Tibial artery (tissue), 4 donors: ENCODE measurements around the gene GALNT1.

Source experiments
- DNase-seq, 2 donors: peaks; one replicate each; pipeline ENCODE4 v3.0.0-alpha.2; 2019
- H3K27ac ChIP-seq, 2 donors: fragments of 200-600 bp; sonication (generic) in 1 of 2; 1 replicate in 1 of 2; 2 replicates in 1 of 2; pipeline ENCODE4 v1.5.1; 2018 to 2019; ENCODE audit warnings: mild to moderate bottlenecking in 1 of 2
- H3K27me3 ChIP-seq, 2 donors: fragments of 200-600 bp; sonication (generic) in 1 of 2; one replicate each; pipeline versions ENCODE4 v1.5.1 to v1.6.0; 2016 to 2019
- H3K36me3 ChIP-seq, 3 donors: fragments of 200-600 bp; sonication (generic) in 2 of 3; one replicate each; pipeline ENCODE4 v1.5.1; 2016 to 2019; ENCODE audit warnings: mild to moderate bottlenecking in 2 of 3
- H3K4me1 ChIP-seq, 4 donors: fragments of 200-600 bp; sonication (generic) in 2 of 4; 1 replicate in 3 of 4; 2 replicates in 1 of 4; pipeline ENCODE4 v1.5.1; 2016 to 2019
- H3K4me3 ChIP-seq, 2 donors: fragments of 200-600 bp; sonication (generic) in 1 of 2; 1 replicate in 1 of 2; 2 replicates in 1 of 2; pipeline ENCODE4 v1.5.1; 2018 to 2019; ENCODE audit warnings: mild to moderate bottlenecking in 2 of 2
- H3K9me3 ChIP-seq, 3 donors: fragments of 200-600 bp; sonication (generic) in 1 of 3; one replicate each; pipeline ENCODE4 v1.5.1; 2016 to 2019
- CTCF ChIP-seq, 2 experiments: fragments of 200-600 bp in 1 of 2; fragments of 450-650 bp in 1 of 2; IDR thresholded peaks; one replicate each; pipeline ENCODE4 v1.5.1; 2017 to 2019; ENCODE audit warnings: antibody characterized with exemption in 2 of 2, mild to moderate bottlenecking in 1 of 2, moderate library complexity in 1 of 2
- intact Hi-C: fragments of 100-400 bp; cut with DNase I; formaldehyde crosslinking; loops from one replicate; pipeline ENCODE4 v1.15.0; 2023; ENCODE audit warnings: low total_unique reads

Gene GALNT1

GRCh38 chr18:35653392-35654135, 72.0 kb downstream of the GALNT1 start:
- Histone ChIP-seq H3K27me3 (no peaks in the 10 kb centered on the region), H3K9me3 (peaks cover 0 to 8% (median 2%) of the 10 kb centered on the region in 3 donors), H3K36me3 (no peaks in the 10 kb centered on the region), H3K4me1 (peaks cover 0 to 27% (median 7%) of the 10 kb centered on the region in 4 donors), H3K4me3 (no peak overlapping the region), H3K27ac (no peak overlapping the region)
- no peak for DNase-seq
- no peak for TF ChIP-seq CTCF (IDR thresholded peaks at IDR 0.05)
- intact Hi-C loops = no loop called here

GRCh38 chr18:35658112-35658511, 76.6 kb downstream of the GALNT1 start:
- no peak for TF ChIP-seq CTCF (IDR thresholded peaks at IDR 0.05)
- no peak overlapping the region for H3K4me3 ChIP-seq
- no peaks in the 10 kb centered on the region for H3K36me3 ChIP-seq
- no peaks in the 10 kb centered on the region for H3K27me3 ChIP-seq
- peaks cover 0 to 27% (median 7%) of the 10 kb centered on the region in 4 donors for H3K4me1 ChIP-seq
- DNase-seq = no peak
- intact Hi-C loops = no loop called here
- H3K27ac ChIP-seq = no peak overlapping the region
- no peaks in the 10 kb centered on the region for H3K9me3 ChIP-seq

DNA sequence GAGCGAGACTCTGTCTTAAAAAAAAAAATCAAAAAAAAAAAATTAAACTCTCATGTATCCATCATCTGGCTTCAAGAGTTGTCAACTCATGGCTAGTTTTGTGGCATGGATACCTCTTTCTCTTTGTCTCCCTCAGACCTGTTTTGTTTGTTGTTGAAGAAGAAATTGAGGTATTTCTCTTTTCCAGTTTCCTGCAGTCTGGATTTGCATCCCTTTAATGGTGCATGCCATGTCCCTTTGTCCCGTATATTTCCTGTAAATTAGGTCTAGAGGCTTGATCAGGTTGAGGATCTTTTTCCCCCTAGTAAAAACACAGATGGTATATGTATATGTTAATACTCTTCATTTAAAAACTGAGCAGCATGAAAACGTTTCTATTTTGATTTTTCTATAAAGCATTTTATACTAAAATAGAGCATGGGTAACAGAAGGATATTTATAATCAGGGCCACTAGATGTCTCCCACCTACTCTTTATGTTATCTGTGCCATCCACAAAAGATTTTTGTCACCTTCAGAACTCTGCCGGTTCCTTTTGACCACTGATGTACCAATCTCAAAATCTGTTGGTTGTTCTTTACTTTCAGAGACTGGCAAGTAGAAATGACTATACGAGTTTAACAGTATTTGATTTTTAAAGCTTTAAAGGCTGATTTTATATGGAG, 80.1 kb downstream of the GALNT1 start:
- Histone ChIP-seq H3K27ac (no peak overlapping the region), H3K4me1 (no peaks in the 10 kb centered on the region), H3K36me3 (peaks cover 6 to 10% (median 6%) of the 10 kb centered on the region in 3 donors), H3K9me3 (no peaks in the 10 kb centered on the region), H3K27me3 (no peaks in the 10 kb centered on the region), H3K4me3 (no peak overlapping the region)
- no peak for TF ChIP-seq CTCF (IDR thresholded peaks at IDR 0.05)
- intact Hi-C loops = no loop called here
- no peak for DNase-seq

- Histone ChIP-seq H3K27me3 (no peaks in the 10 kb centered on the region), H3K4me3 (no peak overlapping the region), H3K36me3 (peaks cover 6 to 13% (median 8%) of the 10 kb centered on the region in 3 donors), H3K4me1 (no peaks in the 10 kb centered on the region), H3K9me3 (no peaks in the 10 kb centered on the region), H3K27ac (no peak overlapping the region)
- no peak for TF ChIP-seq CTCF (IDR thresholded peaks at IDR 0.05)
- no peak for DNase-seq
- intact Hi-C loops = no loop called here
These were observed 80.9 kb downstream of the GALNT1 start for GRCh38 chr18:35662293-35663062.

DNA sequence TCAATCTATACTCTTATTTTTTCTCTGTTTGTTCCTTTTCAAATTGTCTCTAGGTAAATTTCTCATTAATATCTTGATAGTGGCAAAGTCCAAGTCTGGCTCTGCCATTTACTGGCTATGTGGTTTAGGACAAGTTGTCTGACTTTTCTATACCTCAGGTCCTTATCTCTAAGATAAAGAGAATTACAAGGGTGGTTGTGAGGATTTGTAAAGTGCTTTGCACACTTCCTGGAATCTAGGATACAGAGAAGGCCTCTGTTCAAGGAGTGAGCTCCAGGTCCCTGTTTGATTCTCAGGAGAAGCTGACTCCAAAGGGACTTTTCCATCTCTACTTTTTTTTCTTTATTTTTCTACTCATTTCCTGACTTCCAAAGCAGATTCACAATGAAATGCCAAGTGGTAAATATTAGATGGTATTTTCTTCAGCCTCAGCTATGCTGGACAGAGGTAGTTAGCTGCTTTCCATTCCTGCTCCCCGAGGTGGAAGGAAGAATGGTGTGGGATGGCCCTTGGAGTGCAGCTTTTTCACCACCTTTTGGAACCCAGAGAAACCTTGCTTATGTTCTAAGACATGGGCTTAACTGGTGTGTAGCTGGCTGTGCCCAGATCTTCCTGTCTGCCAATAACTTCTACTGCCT, 90.5 kb downstream of the GALNT1 start:
- no peaks in the 10 kb centered on the region for H3K27me3 ChIP-seq
- intact Hi-C loops = no loop called here
- H3K4me1 ChIP-seq = no peaks in the 10 kb centered on the region
- H3K36me3 ChIP-seq = peaks cover 0 to 4% (median 0%) of the 10 kb centered on the region in 3 donors
- no peaks in the 10 kb centered on the region for H3K9me3 ChIP-seq
- H3K4me3 ChIP-seq = no peak overlapping the region
- H3K27ac ChIP-seq = no peak overlapping the region
- TF ChIP-seq CTCF (IDR thresholded peaks at IDR 0.05) = no peak
- no peak for DNase-seq
